Stimulated activated naive B cell treated with anti-CD40 and anti-IgM and Interleukin-4, amounts not matched to agents 10 μg/mL and 1 μg/mL and 100 μg/mL, for 72 hours (primary cell): ENCODE measurements around the gene PRRT3.
A peak's percentile ranks its signal among the peaks of the same experiment; 100 is the strongest.

ENCODE experiments used
- ATAC-seq, 2 donors: fragments of 150-1000 bp; cut with Tn5 transposase; replicated peaks; 2 replicates each; pipeline ENCODE4 v1.10.0; 2021; ENCODE audit warnings: moderate library complexity in 1 of 2
- DNase-seq: peaks from one replicate; pipeline ENCODE4 v3.0.0; 2021
- H3K27ac Mint-ChIP-seq: one replicate; pipeline ENCODE4 v1.8.0; 2022; ENCODE audit warnings: mild to moderate bottlenecking, mixed read lengths
- H3K27me3 Mint-ChIP-seq, 2 donors: one replicate each; pipeline ENCODE4 v1.8.0; 2022; ENCODE audit warnings: mixed read lengths in 2 of 2
- H3K36me3 Mint-ChIP-seq, 2 donors: one replicate each; pipeline ENCODE4 v1.8.0; 2022; ENCODE audit warnings: mixed read lengths in 2 of 2, mild to moderate bottlenecking in 1 of 2
- H3K4me1 Mint-ChIP-seq, 2 donors: one replicate each; pipeline ENCODE4 v1.8.0; 2022; ENCODE audit warnings: mixed read lengths in 2 of 2, mild to moderate bottlenecking in 1 of 2
- H3K4me3 Mint-ChIP-seq, 2 donors: one replicate each; pipeline ENCODE4 v1.8.0; 2022; ENCODE audit warnings: mild to moderate bottlenecking in 2 of 2, mixed read lengths in 2 of 2, moderate library complexity in 1 of 2
- H3K9me3 Mint-ChIP-seq, 2 donors: one replicate each; pipeline ENCODE4 v1.8.0; 2022; ENCODE audit warnings: mixed read lengths in 2 of 2, mild to moderate bottlenecking in 1 of 2

Gene PRRT3

DNA sequence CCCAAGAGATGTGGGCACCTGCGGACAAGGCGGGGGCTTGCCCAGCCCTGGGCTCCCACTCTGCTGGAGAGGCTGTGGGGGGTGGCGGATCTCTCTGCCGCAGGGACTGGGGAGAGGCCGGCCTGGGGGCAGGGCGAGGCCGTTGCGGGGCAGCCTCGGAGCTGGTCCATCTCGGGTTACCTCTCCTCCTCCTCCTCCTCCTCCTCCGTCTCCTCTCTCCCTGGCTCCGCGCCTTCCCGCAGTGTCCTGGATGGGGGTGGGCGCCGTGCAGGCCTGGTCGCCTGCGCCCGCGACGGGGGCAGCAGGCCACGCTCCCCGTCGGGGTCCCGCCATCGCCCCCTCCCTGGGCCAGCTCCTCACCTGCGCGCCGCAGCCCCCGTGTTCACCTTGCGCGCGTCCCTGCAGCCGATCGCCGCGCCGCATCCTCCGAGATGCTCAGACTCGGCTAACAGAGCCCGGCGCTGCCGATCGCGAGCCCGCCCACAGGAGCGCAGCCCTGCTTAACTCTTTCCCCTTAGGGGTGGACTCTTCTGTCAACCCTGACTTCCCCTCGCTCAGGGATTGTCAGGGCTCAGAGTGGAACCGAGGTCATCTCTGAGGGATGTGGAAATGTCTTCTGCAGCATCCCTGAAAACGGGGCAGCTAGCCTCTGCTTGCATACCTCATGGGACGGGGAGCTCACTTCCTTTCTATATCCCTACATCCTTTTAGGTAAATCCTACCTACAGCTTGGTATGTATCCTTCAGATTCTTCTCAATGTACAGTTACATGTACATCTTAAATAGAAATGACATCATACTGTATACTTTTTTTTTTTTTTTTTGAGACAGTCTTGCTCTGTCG is at the start of gene PRRT3:
Gene PRRT3 (minus strand): TSS at position 447 of the 844 bp plus-strand sequence. CDS start 2,293 bp downstream, outside the sequence.
- H3K27ac Mint-ChIP-seq, result peak within 1 kb of the TSS; percentile 87
- DNase-seq, result peak; percentile 57
- H3K4me3 Mint-ChIP-seq, result peak within 1 kb of the TSS; percentile 91 to 92
- H3K36me3 Mint-ChIP-seq, result peaks cover 0 to 14% of the 10 kb centered on the region in 2 donors
- no peaks in the 10 kb centered on the region for H3K9me3 Mint-ChIP-seq
- peaks cover 14 to 17% of the 10 kb centered on the region in 2 donors for H3K4me1 Mint-ChIP-seq
- peak; percentile 89 to 90 for ATAC-seq
- no peaks in the 10 kb centered on the region for H3K27me3 Mint-ChIP-seq

DNA sequence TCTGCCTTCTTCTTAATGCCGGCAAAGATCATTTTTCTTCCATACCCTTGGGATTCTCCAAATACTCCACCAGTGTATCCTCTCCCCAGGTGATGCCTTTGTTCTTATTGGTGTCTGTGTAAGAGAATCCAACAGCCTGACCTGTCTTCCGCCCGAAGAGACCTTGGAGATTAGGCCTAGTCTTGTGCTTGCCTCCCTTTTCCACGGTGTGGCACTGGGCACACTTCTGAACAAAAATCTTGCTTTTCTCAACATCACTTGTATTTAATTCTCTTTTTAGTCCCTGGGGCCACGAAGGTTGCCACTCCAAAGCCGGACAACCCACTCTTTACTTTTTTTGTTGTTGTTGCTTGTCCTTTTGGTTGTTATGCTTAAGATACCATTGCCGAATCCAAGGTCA is 48.5 kb upstream of the PRRT3 start:
- peak overlapping the region; percentile 11 for H3K27ac Mint-ChIP-seq
- H3K27me3 Mint-ChIP-seq, result no peaks in the 10 kb centered on the region
- DNase-seq, result no peak
- no peak overlapping the region for H3K4me3 Mint-ChIP-seq
- ATAC-seq, result no peak
- no peaks in the 10 kb centered on the region for H3K9me3 Mint-ChIP-seq
- H3K36me3 Mint-ChIP-seq, result peaks cover 41 to 45% of the 10 kb centered on the region in 2 donors
- H3K4me1 Mint-ChIP-seq, result peaks cover under 1 to 4% of the 10 kb centered on the region in 2 donors

DNA sequence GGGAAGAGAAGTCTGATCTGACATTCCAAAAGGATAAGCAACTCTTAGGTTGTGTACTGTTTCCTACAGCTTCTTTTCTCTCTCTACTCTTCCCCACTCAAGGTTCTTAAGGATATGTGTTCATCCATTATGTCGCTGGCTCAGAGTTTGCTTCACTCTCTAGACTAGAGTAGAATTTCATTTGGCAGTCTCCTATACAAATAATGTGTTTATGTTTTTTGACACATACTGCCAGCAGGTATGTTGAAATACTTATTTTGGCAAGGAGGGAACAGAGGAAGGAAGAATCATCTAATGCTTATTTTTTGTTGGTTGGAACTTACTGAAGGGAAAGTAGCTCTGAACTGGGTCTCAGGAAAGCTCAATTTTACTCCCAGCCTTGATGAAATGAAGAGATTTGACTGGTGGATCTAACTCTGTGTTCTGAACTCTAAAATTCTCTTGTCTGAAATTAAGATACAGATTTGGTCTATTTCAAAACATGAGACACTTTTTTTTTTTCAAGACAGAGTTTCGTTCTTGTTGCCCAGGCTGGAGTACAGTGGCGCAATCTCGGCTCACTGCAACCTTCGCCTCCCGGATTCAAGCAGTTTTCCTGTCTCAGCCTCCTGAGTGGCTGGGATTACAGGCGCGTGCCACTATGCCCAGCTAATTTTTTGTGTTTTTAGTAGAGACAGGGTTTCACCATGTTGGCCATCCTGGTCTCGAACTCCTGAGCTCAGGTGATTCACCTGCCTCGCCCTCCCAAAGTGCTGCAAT is 42.1 kb upstream of the PRRT3 start:
- Mint-ChIP-seq H3K9me3 (no peaks in the 10 kb centered on the region), H3K27me3 (no peaks in the 10 kb centered on the region), H3K4me3 (no peak overlapping the region), H3K4me1 (no peaks in the 10 kb centered on the region), H3K36me3 (peaks cover 11 to 29% of the 10 kb centered on the region in 2 donors), H3K27ac (peak overlapping the region; percentile 33)
- DNase-seq, result no peak
- ATAC-seq, result no peak

DNA sequence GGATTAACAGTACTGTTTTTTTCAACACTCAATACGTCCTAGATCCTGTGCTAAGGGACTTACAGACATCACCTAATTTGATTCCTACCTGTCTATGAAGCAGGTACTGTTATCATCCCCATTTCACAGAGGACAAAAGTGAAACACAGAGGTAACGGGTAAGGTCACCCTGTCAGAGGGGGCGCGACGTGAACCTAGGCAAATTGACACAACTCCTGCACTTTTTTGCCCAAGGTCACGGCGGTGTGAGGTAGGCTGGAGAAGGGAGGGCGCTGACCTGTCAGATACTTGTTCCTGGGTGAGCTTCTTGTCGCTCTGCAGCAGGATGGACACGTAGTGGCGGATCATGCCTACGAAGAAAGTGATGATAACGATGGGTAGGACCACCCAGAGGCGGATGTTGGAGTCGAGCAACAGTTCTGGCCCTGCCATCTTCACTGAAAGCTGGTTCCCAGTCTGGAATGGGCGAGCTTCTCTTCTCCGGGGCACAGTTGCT is 34.1 kb upstream of the PRRT3 start:
- H3K4me1 Mint-ChIP-seq, result peaks cover 7 to 36% of the 10 kb centered on the region in 2 donors
- peak overlapping the region; percentile 98 for H3K27ac Mint-ChIP-seq
- peaks cover 4 to 5% of the 10 kb centered on the region in 2 donors for H3K36me3 Mint-ChIP-seq
- peak overlapping the region; percentile 87 to 98 for H3K4me3 Mint-ChIP-seq
- DNase-seq, result no peak
- H3K9me3 Mint-ChIP-seq, result no peaks in the 10 kb centered on the region
- H3K27me3 Mint-ChIP-seq, result no peaks in the 10 kb centered on the region
- ATAC-seq, result peak; percentile 15 to 21

DNA sequence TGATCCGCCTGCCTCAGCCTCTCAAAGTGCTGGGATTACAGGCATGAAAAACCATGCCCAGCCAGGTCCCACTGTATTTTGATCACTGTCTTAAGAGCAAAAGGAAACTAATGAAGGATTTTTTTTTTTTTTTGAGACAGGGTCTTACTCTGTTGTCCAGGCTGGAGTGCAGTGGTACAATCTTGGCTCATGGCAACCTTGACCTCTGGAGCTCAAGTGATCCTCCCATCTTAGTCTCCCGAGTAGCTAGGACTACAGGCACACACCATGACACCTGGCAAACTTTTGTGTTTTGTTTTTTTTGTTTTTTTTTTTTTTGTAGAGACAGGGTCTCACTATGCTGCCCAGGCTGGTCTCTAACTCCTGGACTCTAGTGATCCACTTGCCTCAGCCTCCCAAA is 28.0 kb upstream of the PRRT3 start:
- H3K27ac Mint-ChIP-seq, result peak overlapping the region; percentile 5
- no peaks in the 10 kb centered on the region for H3K9me3 Mint-ChIP-seq
- peaks cover 17 to 26% of the 10 kb centered on the region in 2 donors for H3K36me3 Mint-ChIP-seq
- DNase-seq (no peak), ATAC-seq (no peak)
- H3K4me3 Mint-ChIP-seq, result no peak overlapping the region
- H3K27me3 Mint-ChIP-seq, result no peaks in the 10 kb centered on the region
- H3K4me1 Mint-ChIP-seq, result peaks cover 14 to 58% of the 10 kb centered on the region in 2 donors

DNA sequence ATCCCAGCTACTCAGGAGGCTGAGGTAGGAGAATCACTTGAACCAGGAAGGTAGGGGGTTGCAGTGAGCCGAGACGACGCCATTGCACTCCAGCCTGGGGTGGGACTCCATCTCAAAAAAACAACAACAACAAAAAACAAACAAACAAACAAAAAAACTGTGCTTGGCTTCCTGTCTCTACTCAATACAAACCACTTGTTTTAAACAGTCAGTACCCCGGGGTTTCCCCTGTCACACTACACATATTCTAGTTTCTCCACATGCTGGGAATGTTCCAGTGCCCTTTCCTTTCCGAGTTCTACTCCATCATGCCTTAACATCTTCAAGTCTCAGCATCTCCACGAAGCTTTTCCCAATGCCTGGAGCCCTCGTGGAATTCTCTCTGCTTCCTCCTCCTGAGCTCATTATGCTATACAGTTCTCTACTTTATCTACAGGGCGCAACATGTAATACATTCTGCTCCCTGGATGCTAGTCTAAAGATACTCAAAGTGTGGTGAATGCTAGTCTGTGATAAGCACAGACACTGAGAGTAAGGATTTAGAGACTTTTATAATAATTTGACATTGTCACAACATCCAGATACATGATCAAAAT is 26.6 kb upstream of the PRRT3 start:
- DNase-seq (no peak), ATAC-seq (no peak)
- H3K9me3 Mint-ChIP-seq, result no peaks in the 10 kb centered on the region
- peaks cover 14 to 52% of the 10 kb centered on the region in 2 donors for H3K4me1 Mint-ChIP-seq
- H3K4me3 Mint-ChIP-seq, result no peak overlapping the region
- H3K36me3 Mint-ChIP-seq, result peaks cover 26 to 31% of the 10 kb centered on the region in 2 donors
- H3K27me3 Mint-ChIP-seq, result no peaks in the 10 kb centered on the region
- H3K27ac Mint-ChIP-seq, result peak overlapping the region; percentile 49

DNA sequence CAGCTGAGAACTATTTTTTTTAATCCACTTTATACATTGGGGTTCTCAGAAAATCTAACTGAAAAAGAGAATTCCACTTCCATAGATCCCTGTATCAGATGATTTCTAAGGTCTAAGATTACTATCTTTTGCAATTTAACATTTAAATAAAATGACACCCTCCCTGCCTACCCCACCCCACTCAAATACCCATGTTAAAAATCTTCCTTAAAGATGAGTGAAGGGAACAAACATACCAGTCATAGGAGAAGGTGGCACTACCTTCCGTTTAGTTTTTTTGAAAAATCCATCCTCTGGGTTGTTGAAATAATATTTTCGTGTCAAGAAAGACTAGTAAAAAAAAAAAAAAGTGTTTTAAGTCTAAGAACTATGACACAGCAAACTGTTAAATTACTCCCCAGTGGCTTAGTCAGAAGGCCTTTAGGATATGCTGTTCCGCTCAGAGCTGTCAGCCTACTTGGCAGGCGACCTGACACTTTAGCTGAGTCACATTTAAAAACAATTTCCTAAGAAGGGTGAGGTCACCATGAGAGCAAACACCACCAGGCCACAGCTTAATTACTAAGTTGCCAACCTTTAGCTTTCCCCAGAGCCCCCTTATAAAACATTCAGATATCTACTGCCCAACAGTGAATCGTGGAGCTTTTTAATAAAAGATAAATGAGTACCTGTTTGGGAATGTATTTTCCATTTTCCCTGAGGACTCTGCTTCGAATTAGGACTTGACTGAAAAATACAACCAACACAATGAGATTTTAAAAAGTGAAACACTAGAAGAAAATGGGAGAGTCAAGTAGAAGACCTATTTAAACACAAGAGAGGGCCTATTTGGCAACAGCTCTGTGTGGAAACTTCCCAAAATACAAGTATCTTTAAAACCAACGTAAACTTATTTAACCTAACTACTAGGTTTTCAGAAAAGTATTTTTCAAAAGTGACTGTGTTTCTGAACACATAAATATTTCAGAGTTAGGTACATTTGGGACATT is 24.8 kb upstream of the PRRT3 start:
- peak overlapping the region; percentile 27 for H3K27ac Mint-ChIP-seq

DNA sequence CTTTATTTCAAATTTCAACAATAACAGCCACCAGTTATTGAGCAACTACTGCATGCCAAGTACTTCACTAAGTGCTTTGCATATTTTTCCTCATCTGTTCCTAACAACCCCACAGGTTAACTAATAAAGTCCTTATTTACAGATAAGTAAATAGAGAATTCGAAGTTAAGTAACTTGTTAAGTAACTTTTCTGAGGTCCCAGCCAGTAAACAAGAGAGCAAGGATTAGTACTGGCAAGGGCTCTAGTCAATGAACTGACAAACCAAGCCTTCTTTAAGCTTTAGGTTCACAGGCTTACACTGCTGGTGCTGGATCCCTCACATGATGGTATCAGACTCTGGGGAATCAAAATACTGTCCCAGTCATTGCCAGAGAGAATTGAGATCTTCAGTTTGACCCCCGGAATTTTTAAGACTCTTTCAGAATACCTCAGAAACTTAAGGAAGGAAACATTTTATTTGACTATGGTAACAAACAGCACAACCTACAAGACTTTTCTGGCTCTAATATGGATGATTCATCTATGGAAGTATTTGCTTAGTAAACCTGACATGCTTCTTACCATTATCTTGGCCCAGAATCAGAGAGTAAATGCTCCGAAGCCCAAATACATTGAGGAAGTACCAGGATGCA is 17.9 kb upstream of the PRRT3 start:
- Mint-ChIP-seq H3K4me3 (no peak overlapping the region), H3K4me1 (no peaks in the 10 kb centered on the region), H3K27me3 (no peaks in the 10 kb centered on the region), H3K27ac (no peak overlapping the region), H3K9me3 (no peaks in the 10 kb centered on the region), H3K36me3 (peaks cover 43 to 51% of the 10 kb centered on the region in 2 donors)
- no peak for DNase-seq
- ATAC-seq, result no peak

More for the DNA sequence above, 24.8 kb upstream of the PRRT3 start:
- H3K4me3 Mint-ChIP-seq, result peak overlapping the region in 1 of 2 donors; percentile 67
- DNase-seq (peak; percentile 13), ATAC-seq (peak; percentile 91 to 98)
- H3K36me3 Mint-ChIP-seq, result peaks cover 34% of the 10 kb centered on the region in 2 donors
- H3K27me3 Mint-ChIP-seq, result no peaks in the 10 kb centered on the region
- peaks cover 14 to 43% of the 10 kb centered on the region in 2 donors for H3K4me1 Mint-ChIP-seq
- no peaks in the 10 kb centered on the region for H3K9me3 Mint-ChIP-seq

DNA sequence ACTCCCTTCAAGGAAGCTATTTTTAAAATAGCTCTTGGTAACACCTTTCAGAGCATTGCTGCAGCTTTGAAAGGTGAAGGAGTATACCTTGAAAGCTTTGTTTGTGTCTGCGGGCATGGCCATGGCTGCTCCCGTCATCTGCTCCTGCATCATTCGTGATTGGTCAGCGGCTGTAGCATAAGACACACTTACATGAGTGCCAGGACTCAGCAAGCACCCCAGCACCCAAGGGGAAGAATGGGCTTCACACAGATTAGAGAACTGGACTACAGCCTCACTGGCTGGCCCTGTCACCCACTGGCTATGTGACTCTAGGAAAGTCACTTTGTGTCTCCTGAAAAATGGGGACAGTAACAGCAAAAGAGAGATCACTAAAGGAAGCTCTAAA is 17.4 kb upstream of the PRRT3 start:
- no peaks in the 10 kb centered on the region for H3K9me3 Mint-ChIP-seq
- H3K27ac Mint-ChIP-seq, result no peak overlapping the region
- no peaks in the 10 kb centered on the region for H3K27me3 Mint-ChIP-seq
- H3K36me3 Mint-ChIP-seq, result peaks cover 40 to 51% of the 10 kb centered on the region in 2 donors
- ATAC-seq (no peak), DNase-seq (no peak)
- no peak overlapping the region for H3K4me3 Mint-ChIP-seq
- no peaks in the 10 kb centered on the region for H3K4me1 Mint-ChIP-seq

DNA sequence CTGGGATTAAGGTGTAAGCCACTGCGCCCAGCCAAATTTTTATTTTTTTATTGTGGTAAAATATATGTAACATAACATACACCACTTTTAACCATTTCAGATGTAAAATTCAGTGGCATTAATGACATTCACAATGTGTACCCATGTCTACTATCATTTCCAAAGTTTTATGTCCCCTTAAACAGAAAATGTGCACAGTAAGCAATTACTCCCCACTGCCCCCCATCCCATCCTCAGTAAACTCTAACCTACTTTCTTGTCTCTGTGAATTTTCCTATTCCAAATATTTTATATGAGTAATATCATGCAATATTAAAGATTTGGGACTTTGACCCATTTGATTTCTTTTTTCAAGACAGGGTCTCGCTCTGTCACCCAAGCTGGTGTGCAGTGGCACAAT is 14.6 kb upstream of the PRRT3 start:
- H3K36me3 Mint-ChIP-seq, result peaks cover 33 to 62% of the 10 kb centered on the region in 2 donors
- ATAC-seq (no peak), DNase-seq (no peak)
- H3K27ac Mint-ChIP-seq, result no peak overlapping the region
- no peaks in the 10 kb centered on the region for H3K4me1 Mint-ChIP-seq
- no peaks in the 10 kb centered on the region for H3K27me3 Mint-ChIP-seq
- no peak overlapping the region for H3K4me3 Mint-ChIP-seq
- no peaks in the 10 kb centered on the region for H3K9me3 Mint-ChIP-seq

DNA sequence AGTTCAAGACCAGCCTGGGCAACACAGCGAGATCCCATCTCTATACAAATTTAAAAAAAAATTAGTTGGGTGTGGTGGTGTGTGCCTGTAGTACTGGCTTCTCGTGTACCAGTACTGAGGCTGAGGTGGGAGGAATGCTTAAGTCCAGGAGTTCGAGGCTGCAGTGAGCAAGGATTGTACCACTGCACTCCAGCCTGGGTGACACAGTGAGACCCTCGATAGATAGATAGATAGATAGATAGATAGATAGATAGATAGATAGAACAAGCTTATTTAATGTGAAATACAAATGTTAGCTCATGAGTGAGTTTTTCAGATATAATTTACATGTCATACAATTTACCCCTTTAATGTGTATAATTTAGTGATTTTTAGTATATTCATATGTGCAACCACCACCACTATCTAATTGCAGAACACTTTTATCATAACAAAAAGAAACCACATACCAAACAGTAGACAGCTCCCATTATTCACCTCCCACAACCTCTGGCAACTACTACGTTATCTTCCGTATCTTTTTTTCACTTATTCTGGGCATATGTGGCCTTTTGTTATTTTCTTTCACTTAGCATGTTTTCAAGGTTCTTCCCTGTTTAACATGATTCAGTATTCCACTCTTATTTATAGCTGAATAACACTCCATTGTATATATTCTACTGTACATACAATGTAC is 13.1 kb upstream of the PRRT3 start:
- H3K27me3 Mint-ChIP-seq, result no peaks in the 10 kb centered on the region
- H3K27ac Mint-ChIP-seq, result no peak overlapping the region
- no peak overlapping the region for H3K4me3 Mint-ChIP-seq
- no peaks in the 10 kb centered on the region for H3K4me1 Mint-ChIP-seq
- peaks cover 35 to 67% of the 10 kb centered on the region in 2 donors for H3K36me3 Mint-ChIP-seq
- H3K9me3 Mint-ChIP-seq, result no peaks in the 10 kb centered on the region
- DNase-seq (no peak), ATAC-seq (no peak)

DNA sequence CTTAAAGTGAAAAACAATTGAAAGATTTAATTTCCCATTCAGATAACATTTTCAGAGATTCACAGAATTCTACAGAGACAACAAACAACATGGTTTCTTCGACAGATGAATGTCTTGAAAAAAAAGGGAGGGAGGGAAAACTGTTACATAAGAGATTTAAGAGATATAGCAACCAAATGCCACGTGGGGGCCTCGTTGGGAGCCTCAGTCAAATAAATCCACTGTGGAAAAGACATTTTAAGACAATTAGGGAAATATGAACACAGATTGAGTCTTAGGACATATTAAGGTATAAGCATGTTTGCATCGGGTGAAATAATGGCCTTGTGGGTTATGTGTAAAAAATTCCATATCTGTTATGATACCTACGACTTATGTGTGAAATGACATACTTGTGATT is 5.0 kb upstream of the PRRT3 start:
- no peak for ATAC-seq
- no peak for DNase-seq
- no peak overlapping the region for H3K27ac Mint-ChIP-seq

More for the DNA sequence above, 5.0 kb upstream of the PRRT3 start:
- peaks cover 9 to 23% of the 10 kb centered on the region in 2 donors for H3K36me3 Mint-ChIP-seq
- peaks cover 0 to 6% of the 10 kb centered on the region in 2 donors for H3K4me1 Mint-ChIP-seq
- H3K9me3 Mint-ChIP-seq, result no peaks in the 10 kb centered on the region
- no peaks in the 10 kb centered on the region for H3K27me3 Mint-ChIP-seq
- no peak overlapping the region for H3K4me3 Mint-ChIP-seq
